AG04450 (cell line): ENCODE results near the gene RHOA. TPM values are rescaled to one million over a fixed set of nuclear protein-coding genes. Genes with fewer than 3 reads are reported as not detected.
A peak's percentile ranks its signal among the peaks of the same experiment; 100 is the strongest.
"Not testable (repeated sequence)": the region's sequence is repeated elsewhere in the genome, so short reads cannot be mapped to it uniquely, and the experiment has no call there.

ENCODE experiments used
- CTCF ChIA-PET: fragments of 300-600, 350-600 bp; formaldehyde crosslinking; extraction: SDS; loops from one replicate; lab custom pipeline; 2022; ENCODE audit warnings: antibody characterized with exemption, inconsistent platforms; lab: Charles Lee
- POLR2A ChIA-PET: fragments of 350-600 bp; formaldehyde crosslinking; extraction: SDS; loops from one replicate; lab custom pipeline; 2021; ENCODE audit warnings: antibody characterized with exemption, inconsistent platforms; lab: Yijun Ruan, JAX
- DNase-seq: peaks from one replicate; pipeline ENCODE4 v3.0.0-alpha.2; 2011; ENCODE audit warnings: low read depth, low spot score
- H3K27ac ChIP-seq: one replicate; pipeline ENCODE4 v1.5.1; 2012; ENCODE audit warnings: low read depth, low read length, control low read depth
- H3K27me3 ChIP-seq: one replicate; pipeline ENCODE4 v1.6.0; 2012; ENCODE audit warnings: low read length; ENCODE audit not compliant: control insufficient read depth, insufficient read depth
- H3K4me3 ChIP-seq: 2 replicates; pipeline ENCODE4 v1.5.1; 2011; ENCODE audit warnings: mild to moderate bottlenecking, low read depth, low read length, control low read depth
- H3K9me3 ChIP-seq: 2 replicates; pipeline ENCODE4 v1.5.1; 2012; ENCODE audit warnings: low read length; ENCODE audit not compliant: control insufficient read depth, insufficient read depth
- polyA plus RNA-seq: library from polyadenylated mRNA; depleted of rRNA; stranded (reverse); fragments of >200 nt; gene quantifications from 2 replicates; pipeline ENCODE4 v1.2.3, GENCODE V29; 2011
- TF ChIP-seq, protein P1 (sequence below): IDR thresholded peaks from 2 replicates; pipeline ENCODE4 v1.5.1; 2011; ENCODE audit warnings: low read depth, low read length, control low read depth, inconsistent platforms

The RHOA gene
- polyA plus RNA-seq, 1 experiment: 505 TPM

DNA sequence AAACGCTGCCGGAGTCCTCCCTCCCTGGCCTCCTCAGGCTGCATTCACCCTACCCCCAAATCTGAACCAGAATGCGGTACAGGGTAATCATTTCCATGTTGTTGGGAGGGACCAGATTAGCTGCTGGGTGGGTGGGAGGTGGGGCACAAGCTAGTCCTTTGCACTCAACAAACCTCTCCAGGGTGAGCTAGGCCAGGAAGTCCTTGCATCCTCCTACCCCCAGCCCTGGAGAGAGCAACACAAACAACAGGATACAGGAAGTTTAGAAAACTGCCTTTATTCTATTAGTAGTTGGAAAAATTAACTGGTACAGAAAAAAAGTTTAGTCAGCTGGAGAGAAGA is 52.9 kb downstream of the RHOA start:
- Histone ChIP-seq H3K9me3 (no peaks in the 10 kb centered on the region; the same call in 1 of the 2 replicates), H3K4me3 (peak overlapping the region; percentile 71), H3K27me3 (no peaks in the 10 kb centered on the region), H3K27ac (peak overlapping the region; percentile 93)
- no peak for DNase-seq
- POLR2A ChIA-PET: interaction anchor here (0.5 to 1.3 kb wide), 8 partner anchors 17 to 1245 kb away, joined by 3 to 9 read pairs (median 4); partner anchors contain the start of genes DAG1 and USP4
- TF ChIP-seq, protein P1, sequence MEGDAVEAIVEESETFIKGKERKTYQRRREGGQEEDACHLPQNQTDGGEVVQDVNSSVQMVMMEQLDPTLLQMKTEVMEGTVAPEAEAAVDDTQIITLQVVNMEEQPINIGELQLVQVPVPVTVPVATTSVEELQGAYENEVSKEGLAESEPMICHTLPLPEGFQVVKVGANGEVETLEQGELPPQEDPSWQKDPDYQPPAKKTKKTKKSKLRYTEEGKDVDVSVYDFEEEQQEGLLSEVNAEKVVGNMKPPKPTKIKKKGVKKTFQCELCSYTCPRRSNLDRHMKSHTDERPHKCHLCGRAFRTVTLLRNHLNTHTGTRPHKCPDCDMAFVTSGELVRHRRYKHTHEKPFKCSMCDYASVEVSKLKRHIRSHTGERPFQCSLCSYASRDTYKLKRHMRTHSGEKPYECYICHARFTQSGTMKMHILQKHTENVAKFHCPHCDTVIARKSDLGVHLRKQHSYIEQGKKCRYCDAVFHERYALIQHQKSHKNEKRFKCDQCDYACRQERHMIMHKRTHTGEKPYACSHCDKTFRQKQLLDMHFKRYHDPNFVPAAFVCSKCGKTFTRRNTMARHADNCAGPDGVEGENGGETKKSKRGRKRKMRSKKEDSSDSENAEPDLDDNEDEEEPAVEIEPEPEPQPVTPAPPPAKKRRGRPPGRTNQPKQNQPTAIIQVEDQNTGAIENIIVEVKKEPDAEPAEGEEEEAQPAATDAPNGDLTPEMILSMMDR: no peak
- CTCF ChIA-PET: interaction anchor here (1.2 kb wide), 1 partner anchor 42 kb away, joined by 3 read pairs; no protein-coding TSS in a partner anchor

DNA sequence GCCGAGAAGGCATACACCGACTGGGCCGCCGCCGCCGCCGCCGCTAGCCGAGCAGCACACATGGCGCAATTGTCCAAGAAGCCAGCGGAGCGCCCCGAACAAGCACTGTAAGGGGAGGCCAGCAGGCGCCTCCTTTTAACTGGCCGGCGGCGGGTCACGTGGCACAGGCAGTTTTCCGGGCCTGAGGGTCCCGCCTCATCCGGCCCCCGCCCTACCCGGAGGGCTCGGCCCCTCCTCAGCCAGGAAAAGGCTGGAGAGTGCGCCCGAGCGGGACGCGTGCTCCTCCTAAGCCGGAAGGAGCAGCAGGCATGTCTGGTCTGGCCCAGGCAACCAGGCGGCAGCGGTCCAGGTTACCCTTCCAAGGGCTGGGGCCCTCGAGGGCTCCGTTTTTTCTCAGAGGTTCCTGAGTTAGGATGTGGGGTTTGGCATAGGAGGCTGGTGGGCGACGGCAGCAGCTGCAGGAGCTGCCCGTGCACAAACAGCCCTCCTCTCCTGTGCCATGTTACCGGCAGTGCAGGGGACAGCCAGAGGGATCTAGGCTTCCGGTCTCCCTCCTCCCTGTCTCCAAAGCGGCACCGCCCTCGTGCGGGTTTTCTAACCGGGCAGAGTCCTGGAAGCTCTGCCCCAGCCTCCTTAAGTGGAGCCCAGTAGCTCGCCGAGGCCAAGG is 53.4 kb downstream of the RHOA start, which contains the start of gene GPX1:
GPX1 (minus strand) TSS at position 137 of the 667 bp plus-strand sequence; CDS start at position 62, 75 bp downstream.
- ChIA-PET CTCF (interaction anchor here (1.2 kb wide), 1 partner anchor 43 kb away, joined by 3 read pairs; no protein-coding TSS in a partner anchor), POLR2A (interaction anchor here (0.5 to 3.2 kb wide), 12 partner anchors 10 to 1245 kb away, joined by 3 to 21 read pairs (median 4); partner anchors contain the start of genes DAG1, RHOA, TCTA and USP4)

DNA sequence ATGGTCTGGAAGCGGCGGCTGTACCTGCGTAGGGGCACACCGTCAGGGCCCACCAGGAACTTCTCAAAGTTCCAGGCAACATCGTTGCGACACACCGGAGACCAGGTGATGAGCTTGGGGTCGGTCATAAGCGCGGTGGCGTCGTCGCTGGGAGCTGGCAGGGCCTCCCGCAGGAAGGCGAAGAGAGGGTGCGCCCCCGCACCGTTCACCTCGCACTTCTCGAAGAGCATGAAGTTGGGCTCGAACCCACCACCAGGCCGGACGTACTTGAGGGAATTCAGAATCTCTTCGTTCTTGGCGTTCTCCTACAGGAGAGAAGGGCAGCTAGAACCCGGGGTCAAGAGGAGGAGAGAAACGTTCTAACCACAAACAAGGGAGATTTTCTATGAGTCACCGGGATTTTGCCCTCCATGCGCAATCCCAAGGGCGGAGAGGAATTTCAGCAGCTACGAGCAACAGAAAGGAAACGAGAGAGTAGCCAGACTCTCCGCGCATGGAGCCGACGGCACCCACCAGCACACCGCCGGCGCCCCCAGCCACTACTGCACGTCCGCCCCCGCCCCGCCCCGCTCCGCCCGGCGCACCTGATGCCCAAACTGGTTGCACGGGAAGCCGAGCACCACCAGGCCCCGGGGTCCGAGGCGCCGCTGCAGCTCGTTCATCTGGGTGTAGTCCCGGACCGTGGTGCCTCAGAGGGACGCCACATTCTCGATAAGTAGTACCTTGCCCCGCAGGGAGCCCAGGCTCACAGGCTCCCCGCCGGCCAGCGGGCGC is 54.1 kb downstream of the RHOA start:
- H3K27ac ChIP-seq: peak overlapping the region; percentile 93
- ChIA-PET CTCF (interaction anchor here (1.2 kb wide), 1 partner anchor 44 kb away, joined by 3 read pairs; no protein-coding TSS in a partner anchor), POLR2A (interaction anchor here (0.9 to 3.2 kb wide), 7 partner anchors 9 to 112 kb away, joined by 3 to 21 read pairs (median 4); partner anchors contain the start of genes DAG1, RHOA, TCTA and USP4)
- peak; percentile 74 for DNase-seq
- H3K4me3 ChIP-seq: peak overlapping the region; percentile 71
- not testable (repeated sequence) for H3K9me3 ChIP-seq, H3K27me3 ChIP-seq

More for the DNA sequence above, 53.4 kb downstream of the RHOA start, which contains the start of gene GPX1:
- no peaks in the 10 kb centered on the region; the same call in 1 of the 2 replicates for H3K9me3 ChIP-seq
- TF ChIP-seq, protein P1: no peak
- peak within 1 kb of the TSS; percentile 71 for H3K4me3 ChIP-seq
- peak within 1 kb of the TSS; percentile 93 for H3K27ac ChIP-seq
- peak; percentile 90 for DNase-seq
- H3K27me3 ChIP-seq: no peaks in the 10 kb centered on the region

DNA sequence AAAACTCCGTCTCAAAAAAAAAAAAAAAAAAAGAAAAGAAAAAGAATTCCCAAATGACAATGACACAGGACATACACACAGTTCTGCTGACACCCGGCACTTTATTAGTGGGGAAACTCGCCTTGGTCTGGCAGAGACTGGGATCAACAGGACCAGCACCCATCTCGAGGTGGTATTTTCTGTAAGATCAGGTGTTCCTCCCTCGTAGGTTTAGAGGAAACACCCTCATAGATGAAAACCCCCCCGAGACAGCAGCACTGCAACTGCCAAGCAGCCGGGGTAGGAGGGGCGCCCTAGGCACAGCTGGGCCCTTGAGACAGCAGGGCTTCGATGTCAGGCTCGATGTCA is 54.7 kb downstream of the RHOA start:
- H3K27ac ChIP-seq: peak overlapping the region; percentile 93
- H3K9me3 ChIP-seq, CTCF ChIA-PET, H3K27me3 ChIP-seq, DNase-seq: not testable (repeated sequence)
- POLR2A ChIA-PET: interaction anchor here (0.7 to 3.2 kb wide), 8 partner anchors 9 to 112 kb away, joined by 3 to 21 read pairs (median 5); partner anchors contain the start of genes DAG1, RHOA, TCTA and USP4
- peak overlapping the region; percentile 71 for H3K4me3 ChIP-seq

DNA sequence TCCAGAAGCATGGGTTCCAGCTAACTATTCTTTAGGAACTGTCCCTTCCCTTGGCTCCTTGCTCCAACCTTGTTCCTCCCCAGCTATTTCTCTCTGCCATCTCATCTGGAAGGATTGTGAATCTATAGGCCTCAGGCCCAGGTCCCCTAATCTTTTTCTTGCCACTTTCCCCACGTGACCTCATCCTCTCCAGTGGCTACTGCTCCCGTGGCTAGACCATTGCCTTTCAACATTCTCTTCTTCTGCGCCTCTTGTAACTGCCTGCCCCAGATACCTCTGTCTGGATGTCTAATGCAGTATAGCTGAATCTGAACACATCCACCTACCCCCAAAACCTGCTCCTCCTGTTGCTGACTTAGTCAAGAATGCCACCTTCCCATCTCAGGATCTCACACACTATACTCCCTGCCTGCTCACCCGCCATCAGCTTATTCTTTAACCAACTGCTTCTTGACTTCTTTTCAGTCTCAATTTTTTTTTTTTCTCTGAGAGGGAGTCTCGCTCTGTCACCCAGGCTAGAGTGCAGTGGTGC is 58.8 kb downstream of the RHOA start:
- no peak for DNase-seq
- Histone ChIP-seq H3K4me3 (no peak overlapping the region), H3K27me3 (no peaks in the 10 kb centered on the region), H3K27ac (peak overlapping the region; percentile 87), H3K9me3 (no peaks in the 10 kb centered on the region; the same call in 1 of the 2 replicates)
- TF ChIP-seq, protein P1: no peak
- CTCF ChIA-PET: interaction anchor here (1.2 kb wide), 1 partner anchor 97 kb away, joined by 7 read pairs; no protein-coding TSS in a partner anchor
- POLR2A ChIA-PET: interaction anchor here (0.7 to 1.9 kb wide), 3 partner anchors 10 to 59 kb away, joined by 5 to 6 read pairs (median 6); partner anchors contain the start of genes RHOA and TCTA
